NCI-H1930 (cell line): ENCODE measurements around the gene CELF4.
"Not testable (repeated sequence)": the region's sequence is repeated elsewhere in the genome, so short reads cannot be mapped to it uniquely, and the experiment has no call there.

Experiments
- DNase-seq, 2 experiments: peaks; one replicate each; lab custom pipeline; 2025; lab: John Stamatoyannopoulos, UW

The CELF4 gene

DNA sequence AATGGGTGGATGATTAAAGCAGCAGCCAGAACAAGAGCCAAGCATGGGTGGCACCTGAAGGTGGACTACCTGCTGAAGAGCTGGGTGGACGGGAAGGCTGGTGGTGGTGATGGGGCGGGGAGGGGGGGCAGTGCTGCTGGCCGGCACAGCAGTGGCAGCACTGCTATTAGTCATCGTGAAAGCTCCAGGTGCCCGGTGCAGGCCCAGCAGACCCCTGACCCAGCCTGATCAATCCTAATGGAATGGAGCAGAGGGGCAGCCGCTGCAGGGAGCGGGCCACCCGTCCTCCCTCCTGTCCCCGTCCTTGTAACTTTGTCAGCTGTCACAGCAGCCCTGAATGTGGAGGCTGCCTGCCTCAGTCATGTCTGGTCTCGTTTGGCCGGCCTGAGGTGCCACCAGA is 174.9 kb downstream of the CELF4 start:
- no peak for DNase-seq

DNA sequence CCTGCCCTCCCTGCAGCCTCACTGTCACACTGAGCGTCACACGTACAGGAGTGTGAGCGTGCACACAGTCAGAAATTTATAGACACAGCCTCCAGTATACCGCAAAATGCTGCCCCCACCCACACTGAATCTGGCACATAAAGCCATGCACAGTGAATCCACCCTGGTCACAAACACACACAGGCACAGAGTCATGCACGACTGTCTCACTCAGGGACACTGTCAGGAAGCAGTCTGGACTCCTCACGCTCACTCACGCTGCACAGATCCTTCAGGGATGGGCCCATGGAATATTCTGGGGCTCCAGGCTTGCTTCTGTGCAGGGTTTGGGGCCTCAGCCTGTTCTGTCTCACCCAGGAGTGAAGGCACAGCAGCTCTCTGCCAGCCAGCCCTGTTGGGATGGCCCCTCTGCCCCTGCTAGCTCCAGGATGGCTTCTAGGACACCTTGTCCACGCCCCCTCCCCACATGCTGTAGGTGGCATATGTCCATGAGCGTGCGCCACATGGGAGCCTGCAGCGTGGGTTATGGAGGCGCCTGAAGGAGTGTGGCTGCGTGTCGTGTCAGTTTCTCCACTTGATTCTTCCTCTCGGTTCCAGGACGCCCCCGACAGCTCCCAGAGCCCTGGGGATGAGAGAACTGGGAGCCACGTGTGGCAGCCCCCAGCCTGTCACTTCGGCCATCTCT is 175.8 kb downstream of the CELF4 start:
- DNase-seq, result no peak

DNA sequence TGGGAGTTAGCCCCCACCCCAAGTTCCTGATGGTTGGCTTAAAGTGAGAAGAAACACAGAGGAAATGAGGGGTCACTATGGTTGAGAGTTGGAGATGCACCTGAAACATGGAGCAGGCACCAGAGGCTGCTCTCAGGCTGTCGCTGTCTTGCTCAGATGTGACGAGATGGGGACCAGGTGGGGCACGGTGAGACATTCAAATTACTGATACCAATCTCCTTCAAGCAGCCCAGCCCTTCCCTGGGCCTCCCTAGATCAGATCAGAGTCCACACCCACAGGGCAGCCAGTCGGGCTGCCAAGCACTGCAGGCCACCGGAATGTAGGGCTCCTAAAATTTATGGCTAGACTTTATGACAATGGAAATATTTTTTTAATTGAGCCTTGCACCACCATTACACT is 176.6 kb downstream of the CELF4 start:
- no peak for DNase-seq

DNA sequence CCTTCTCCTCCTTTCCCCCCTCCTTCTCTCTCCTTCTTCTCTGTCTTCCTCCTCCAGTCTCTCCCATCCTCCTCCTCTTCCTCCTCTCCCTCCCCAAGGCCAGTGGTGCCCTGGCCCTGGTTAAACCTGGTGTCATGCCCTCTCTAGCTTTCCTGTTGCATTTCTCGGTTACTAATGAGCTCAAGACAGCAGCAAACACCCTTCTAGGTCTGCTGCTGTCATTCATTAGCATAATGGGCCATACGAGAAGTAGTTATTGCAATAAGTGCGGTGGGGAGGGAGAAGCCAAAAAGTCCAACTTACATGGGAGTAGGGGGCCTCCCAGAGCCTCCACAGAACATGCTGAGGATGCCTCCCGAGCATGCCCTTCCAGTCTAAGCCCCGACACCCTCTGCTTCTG is 177.2 kb downstream of the CELF4 start:
- DNase-seq, result no peak

DNA sequence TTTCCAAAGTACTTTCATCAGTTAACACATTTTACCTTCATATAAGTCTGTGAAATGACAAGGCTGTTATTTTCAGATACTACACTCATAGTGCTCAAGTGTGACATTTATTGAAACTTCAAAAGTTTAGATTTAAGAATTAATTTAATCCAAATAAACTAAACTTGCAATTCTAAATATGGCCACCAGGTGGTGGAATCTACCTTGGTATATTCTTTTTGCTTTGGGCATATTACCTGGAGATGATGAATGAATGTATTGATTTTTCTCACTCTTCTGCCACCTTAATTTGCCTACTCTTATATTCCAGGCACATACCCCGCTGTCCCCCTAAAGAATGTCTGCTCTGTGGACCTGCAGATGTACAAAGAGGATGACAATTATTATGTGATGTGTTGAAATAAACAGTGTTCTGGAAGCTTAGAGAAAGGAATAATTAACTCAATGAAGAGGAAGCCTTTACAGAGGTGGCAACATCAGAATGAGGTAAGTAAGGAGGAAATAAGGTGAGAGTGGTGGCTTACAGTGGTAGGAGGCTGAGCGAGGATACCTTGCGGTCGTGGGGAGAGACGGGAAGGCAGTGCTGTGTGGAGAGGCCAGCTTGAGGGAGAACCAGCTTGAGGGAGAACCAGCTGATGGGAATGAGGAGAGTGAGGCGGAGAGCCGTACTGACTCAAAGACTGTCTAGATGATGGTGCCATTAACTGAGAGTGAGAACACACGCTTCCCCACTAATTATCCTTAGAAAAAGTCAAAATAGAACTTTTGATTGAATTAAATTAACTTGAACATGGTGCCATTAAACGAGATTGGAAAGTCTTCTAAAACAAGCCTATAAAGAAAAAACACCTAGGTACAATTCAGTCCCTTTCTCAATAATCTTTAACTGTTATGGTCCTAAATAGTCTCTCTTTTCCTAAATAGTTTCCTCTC is 179.5 kb downstream of the CELF4 start:
- peak in 1 of 2 experiments; percentile 30 for DNase-seq

DNA sequence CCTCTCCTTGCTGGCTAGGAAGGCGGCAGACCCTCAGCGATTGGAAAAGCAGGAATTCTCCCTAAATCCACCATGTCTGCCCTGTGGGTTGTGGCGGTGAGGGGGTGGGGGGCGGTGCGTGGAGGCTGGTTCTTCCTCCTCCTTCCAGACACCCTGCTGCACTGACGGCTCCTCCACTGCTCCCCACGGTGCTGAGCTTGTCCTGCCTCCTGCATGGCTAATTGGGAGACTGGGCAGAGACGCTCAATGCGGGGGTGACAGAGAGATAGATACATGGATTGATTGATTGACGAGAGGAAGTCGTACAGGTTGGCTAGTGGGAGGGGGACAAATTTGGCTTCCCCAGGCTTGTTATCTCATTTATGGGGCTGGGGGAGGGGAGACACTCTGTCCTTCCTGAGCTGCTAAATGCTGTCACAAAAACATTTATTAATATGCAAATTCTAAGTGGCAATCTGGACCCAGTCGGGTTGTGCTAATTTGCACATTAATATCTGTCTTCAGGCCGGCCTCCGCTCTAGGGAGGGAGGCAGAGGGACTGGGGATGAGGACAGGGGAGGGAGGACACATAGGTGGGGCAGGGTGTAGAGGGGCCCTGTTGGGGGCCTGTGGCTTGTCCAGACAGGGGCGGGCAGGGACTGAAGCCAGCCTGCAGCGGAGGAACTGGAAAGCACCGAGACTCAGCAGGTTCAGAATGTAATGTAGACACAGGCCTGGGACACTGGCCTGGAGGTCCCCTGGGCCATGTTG is 181.6 kb downstream of the CELF4 start:
- no peak for DNase-seq

DNA sequence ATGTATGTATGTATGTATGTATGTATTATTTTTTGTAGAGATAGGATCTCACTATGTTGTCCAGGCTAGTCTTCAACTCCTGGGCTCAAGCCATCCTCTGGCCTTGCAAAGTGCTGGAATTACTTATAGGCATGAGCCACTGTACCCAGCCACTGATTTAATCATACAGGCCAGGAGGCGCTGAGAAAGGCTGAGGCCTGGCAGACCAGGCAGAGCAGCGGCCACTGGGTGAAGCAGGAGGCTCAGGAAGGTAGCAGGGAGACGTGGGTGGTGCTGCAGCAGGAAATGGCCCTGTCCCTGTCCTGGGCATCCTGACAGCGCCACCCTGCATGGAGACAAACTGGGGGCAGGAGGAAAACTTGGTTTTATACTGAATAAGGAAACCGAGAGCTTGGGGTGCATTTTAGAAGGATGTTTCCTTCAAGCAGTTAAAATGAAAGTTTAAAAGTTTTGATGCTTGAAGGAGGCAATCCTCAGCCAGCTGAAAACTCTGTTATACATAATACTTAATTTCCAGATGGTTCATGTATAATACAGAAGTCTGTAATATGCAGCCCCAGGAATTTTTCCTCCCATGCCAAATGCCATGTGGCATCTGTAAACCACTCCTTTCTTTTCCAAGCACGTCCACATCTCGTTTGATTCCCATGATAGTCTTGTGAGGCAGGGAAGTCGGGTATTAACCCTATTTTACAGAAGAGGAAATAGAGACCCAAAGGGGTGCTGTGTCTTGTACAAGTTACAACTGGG is 182.4 kb downstream of the CELF4 start:
- DNase-seq, result no peak

DNA sequence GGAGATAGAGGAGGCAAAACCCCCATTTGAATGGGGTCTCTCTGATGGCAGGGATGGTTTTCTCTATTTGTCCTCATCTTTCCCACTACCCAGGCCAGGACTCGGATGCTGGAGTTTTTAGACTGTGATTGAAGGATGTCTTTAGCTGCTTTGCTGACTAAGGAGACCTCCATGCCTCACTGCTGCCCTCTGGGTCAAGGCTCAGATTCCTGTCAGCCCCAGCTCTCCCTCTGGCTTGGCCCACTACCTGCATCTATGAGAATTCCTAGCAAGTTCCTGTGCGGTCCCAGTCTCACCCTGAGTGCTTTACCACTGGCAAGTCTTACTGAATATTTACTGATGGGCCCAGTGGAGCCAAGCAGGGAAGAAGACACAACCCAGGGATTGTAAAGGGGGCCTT is 184.0 kb downstream of the CELF4 start:
- DNase-seq, result no peak

DNA sequence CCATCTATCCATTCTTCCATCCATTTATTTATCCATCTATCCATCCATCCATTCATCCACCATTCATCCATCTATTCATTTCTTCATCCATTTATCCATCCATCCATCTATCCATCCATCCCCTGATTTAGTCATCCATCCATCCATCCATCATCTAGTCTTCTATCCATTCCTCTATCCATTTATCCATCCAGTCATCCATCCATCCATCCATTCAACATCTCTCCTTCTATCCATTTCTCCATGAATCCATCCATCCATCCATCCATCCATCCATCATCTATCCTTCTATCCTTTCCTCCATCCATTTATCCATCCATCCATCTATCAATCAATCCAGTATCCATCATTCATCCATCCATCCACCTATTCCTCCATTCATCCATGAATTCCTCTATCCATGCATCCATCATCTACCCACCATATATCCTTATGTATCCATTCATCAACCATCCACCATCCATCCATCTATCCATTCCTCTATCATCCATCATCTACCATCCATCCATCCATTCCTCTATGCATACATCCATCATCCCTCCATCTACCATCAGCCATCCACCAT is 185.0 kb downstream of the CELF4 start:
- DNase-seq, result no peak

DNA sequence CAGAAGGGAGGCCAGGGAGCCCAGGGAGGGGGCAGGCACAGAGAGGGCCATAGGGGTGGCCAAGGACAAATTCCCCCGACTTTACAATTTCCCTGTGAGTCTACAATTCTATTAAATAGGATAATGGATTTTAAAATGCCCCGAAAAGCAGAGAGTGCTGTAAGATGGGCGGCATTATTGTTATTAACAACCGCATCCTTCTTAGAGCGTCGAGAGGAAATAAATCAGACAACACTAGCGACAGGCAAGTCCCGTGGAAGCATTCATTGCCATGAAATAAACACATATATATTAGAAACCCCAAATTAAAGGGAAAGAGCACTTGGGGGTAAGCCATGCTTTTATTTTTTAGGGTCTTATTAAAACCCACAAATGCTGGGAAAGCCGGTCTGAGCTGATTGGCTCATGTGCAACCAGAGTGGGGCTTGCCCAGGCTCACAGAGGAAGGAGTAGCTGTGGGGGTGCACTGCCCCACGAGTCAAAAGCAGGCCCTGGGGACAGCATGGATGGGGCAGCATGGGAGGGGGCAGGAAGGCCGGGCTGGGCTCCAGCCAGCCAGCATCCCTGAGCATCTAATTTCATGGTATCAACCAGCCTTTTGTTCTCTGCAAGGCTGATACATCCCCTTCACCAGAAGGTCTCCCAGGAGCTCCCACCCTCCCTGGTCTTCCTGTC is 187.1 kb downstream of the CELF4 start:
- DNase-seq, result no peak

DNA sequence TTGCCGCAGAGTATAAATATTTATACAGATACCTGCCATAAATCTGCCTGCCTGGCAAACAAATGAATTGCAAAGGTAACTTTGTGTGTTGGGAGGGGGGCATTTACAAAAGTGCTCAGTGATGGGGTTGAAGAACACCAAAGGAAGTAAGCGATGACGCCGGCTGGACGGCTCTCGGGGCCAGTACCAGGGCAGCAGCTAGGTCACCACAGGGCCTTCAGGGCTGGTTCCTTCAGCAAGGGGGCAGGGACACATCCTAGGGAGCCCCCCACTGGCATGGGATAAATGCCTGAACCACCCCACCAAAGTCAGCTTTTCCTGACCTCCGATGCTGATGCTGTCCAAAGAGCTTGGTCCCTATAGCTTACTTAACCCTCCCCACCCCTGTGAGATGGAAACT is 190.4 kb downstream of the CELF4 start:
- DNase-seq, result no peak

DNA sequence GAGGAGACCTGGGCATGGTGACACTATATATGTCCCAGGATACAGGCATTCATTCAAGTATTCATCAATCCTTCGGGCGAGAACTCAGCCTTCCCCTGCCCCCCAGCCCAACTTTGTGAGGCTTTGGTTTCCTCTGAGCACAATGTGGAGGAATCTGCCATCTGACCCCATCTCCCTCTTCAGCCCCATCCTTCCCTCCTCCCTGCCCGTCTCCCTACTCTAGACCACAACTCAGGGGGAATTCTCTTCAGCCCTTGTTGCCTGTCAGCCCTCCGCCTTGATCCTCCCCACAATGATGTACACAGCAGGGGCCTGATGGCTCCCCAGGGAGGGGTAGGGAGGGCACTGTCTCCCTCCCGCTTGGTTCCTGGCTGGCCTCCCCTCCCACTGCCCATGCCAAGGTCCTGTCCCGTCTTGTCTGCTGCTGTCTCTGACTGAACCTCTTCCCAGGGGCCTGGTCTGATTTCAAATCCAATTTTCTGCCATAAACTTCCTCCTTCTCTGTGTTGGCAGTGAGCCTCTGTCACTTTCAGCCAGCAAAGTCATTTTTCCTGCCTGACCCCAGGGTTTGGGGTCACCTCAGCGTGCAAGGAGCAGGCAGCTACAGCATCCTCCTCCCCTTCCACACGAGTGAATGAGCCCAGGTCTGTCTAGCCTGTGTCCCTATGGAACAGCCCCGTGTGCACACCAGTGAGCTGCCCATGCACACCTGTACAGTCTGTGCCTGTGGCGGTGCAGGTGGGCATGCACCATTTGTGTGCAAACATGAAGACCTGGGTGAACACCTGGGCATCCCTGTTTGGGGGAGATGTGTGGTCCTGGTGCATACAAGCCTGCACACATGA is 197.3 kb downstream of the CELF4 start:
- DNase-seq, result no peak

DNA sequence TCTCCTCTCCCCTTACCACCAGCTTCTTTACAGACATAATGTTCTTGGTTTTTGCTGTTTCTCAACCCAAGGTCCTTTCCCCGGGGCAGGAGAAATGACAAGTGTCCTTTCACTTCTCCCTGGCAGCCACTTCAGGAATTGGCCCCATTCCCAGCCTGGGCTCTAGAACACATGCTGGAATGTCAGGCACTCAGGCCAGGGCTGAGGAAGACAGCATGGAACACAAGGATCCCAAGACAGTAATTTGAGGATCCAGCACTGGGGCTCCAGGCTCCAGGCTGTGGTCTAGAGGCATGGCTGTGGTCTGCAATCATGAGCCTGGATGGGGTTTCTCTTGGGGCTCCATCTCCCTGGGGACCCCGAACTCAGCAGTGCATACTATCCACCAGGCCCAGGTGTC is 201.4 kb downstream of the CELF4 start:
- DNase-seq, result no peak

DNA sequence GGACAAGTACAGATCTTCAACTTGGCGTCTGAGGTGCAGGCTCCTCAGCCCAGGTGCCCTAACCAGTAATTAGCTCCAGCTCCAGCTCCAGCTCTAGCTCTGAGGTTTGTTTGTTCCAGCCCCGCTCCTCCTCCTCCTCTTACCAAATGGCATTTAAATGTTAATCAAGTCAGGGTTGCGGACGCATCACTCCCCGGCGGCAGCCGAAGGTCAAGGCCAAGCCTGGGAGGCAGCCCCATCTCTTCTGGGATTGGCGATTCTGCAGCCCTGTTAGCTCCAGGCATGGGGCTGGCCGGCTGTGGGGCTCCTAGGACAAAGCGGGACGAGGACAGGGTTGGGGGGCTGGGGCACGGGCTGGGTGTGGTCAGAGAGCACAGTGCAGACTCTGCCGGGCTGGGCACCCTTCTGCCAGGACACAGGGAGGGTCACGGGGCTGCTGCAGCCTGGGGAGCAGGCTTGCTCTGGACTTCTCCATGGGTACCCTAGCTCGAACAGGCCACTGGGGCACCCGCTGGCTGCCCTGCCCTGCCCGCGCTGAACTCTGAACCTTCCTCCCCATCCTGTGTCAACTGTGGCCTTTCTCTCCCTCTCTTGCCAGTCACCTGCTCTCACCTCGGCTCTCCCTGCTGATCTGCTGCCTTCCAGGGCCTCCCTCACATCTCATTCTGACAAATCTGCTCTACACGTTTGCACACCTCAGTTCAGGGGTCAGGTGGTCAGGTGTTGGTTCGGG is 203.3 kb downstream of the CELF4 start:
- no peak for DNase-seq

DNA sequence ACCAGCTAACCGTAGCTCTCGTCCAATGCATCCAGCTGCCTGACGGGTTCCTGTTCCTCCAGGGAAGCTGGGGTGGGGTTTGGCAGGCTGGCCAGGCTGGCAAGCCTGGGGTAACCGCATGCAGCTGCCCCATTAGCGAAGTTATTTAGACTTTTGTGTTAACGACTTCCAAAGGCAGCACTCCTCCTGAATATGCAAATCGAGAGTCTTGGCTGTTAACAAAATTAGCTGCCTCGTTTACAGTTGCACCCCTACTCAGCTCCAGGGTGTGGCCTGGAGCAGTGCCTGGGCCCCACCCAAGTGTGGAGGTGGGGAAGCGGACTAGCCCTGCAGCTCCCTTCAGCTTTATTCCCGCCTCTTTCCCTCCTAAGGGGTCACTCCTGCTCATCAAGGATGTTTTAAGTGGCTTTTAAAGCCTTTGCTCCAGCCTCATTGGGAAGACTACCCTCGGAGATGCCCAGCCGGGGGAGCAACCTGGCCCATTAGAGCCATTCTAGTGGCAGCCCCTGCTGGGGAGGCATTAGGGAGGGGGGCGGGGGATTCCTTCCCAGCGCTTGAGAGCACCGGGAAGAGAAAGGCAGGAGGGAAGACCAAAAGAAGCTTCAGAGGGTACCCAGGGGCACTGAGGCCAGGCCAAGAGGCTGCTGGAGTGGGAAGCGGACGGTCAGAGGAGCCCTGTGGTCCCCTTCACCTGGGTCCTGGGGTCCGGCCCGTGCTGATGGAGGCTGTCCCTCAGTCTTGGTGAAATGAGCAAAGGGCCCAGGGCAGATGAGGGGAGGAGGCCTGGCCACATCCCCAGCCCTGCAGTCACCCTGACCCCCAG is 204.1 kb downstream of the CELF4 start:
- no peak for DNase-seq

DNA sequence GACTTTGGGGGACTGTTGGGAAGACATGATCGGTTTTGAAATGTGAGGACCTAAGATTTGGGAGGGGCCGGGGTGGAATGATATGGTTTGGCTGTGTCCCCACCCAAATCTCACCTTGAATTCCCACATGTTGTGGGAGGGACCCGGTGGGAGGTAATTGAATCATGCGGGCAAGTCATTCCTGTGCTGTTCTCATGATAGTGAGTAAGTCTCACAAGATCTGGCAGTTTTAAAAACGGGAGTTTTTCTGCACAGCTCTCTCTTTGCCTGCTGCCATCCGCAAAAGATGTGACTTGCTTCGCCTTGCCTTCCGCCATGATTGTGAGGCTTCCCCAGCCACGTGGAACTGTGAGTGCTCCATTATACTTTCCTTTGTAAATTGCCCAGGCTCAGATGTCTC is 207.5 kb downstream of the CELF4 start:
- DNase-seq, result not testable (repeated sequence)

DNA sequence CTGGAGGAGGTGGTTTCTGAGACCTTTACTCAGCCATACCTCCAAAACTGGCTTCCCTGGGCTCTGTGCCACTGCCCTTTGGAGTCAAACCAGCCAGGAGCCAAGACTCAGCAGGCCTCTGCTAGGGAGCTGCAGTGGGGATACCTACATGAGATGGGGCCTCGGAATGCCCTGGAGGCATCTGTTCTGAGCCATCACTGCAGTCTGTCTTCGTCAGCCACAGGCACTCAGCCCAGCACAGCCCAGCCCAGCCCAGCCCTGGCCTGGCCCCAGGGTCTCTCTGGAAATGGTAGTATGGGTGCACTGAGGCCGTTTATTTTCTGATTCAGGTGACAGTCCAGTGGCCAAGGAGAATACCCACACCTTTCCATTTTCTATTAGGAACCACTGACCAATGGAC is 209.8 kb downstream of the CELF4 start:
- no peak for DNase-seq

DNA sequence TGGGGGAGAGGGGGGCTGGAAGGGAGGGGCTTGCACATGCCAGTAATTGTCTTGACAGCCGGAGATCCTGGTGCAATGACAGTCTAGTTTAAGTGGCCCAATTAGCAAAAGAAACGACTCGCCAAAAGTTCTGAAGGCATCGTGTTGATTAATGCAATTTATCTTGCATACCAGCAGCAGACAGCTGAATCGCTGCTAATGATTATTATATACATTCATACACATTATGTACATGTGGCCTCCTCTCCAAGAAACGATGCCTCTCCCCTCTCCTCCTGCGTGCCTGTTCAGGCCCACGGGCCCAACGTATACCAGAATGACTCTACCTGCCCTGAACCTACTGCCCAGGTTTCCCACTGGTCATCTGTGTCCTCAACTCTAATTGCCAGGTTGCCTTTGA is 214.5 kb downstream of the CELF4 start:
- no peak for DNase-seq

DNA sequence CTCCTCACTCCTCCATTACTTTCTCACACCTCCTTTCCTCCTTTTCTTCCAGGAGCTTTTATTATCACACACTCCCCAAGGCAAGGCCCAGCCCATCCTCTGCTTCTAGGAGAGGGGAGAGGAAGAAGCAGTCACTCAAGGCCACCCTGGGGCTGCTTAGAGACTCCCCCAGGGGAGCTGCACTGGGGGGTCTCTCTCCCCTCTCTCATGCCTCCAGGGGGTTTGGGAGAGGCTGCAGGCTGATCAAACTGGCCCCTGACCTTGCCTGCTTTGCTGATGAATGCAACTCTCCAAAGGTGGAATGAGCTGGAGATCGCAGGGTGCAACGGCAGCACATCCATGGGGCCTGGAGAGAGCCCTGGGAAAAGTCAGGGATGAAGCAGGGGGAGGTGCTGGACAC is 216.9 kb downstream of the CELF4 start:
- no peak for DNase-seq
